ENCODE measurements around the gene S100A8. TPM values are rescaled to one million over a fixed set of nuclear protein-coding genes. Genes with fewer than 3 reads are reported as not detected.

S100A8 gene
- total RNA-seq, 2 donors from 2014 or later: 1.8 TPM; not detected in 1

DNA sequence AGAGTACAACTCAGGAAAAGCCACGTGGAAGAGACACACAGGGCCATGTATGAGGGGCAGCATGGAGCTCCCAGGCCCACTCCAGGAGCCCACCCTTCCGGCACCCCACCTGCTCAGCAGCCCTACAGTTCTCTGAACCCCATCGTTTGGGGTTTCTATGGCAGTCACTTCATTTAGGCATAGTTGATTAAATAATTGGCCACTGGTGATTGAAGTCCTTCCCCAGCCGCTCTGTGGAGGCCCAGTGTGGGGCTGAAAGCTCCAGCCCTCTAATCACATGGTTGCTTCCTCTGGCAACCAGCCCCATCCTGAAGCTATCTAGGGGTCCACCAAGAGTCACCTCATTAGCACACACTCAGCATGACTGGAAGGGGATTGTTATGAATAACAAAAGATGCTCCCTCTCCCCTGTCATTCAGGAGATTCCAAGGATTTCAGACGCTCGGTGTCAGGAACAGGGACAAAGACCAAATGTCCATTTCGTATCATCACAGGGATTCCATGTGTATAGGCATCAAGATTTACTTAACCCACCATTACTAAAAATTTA is 13.3 kb upstream of the S100A8 start:
- no peaks in the 10 kb centered on the region for H3K36me3 ChIP-seq (replicated peaks in 1 of 2; ENCODE audit: insufficient read depth in 1 of 2, low read depth in 2 of 2)
- intact Hi-C loops (cut with DNase I): no loop called here
- H3K27me3 ChIP-seq: no peaks in the 10 kb centered on the region
- H3K27ac ChIP-seq: no peak overlapping the region
- no peaks in the 10 kb centered on the region for H3K9me3 ChIP-seq
- H3K4me1 ChIP-seq: no peaks in the 10 kb centered on the region
- 62 to 77% methylated on average over 6 to 7 of the region's 7 CpGs for WGBS, 2 donors
- DNase-seq (no peak), ATAC-seq (no peak)
- TF ChIP-seq, protein P1, sequence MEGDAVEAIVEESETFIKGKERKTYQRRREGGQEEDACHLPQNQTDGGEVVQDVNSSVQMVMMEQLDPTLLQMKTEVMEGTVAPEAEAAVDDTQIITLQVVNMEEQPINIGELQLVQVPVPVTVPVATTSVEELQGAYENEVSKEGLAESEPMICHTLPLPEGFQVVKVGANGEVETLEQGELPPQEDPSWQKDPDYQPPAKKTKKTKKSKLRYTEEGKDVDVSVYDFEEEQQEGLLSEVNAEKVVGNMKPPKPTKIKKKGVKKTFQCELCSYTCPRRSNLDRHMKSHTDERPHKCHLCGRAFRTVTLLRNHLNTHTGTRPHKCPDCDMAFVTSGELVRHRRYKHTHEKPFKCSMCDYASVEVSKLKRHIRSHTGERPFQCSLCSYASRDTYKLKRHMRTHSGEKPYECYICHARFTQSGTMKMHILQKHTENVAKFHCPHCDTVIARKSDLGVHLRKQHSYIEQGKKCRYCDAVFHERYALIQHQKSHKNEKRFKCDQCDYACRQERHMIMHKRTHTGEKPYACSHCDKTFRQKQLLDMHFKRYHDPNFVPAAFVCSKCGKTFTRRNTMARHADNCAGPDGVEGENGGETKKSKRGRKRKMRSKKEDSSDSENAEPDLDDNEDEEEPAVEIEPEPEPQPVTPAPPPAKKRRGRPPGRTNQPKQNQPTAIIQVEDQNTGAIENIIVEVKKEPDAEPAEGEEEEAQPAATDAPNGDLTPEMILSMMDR (IDR thresholded peaks at IDR 0.05): no peak
- TF ChIP-seq POLR2A (IDR thresholded peaks at IDR 0.05): no peak
- H3K4me3 ChIP-seq: no peak overlapping the region

- H3K4me3 ChIP-seq: no peak overlapping the region
- no peaks in the 10 kb centered on the region for H3K9me3 ChIP-seq
- no peaks in the 10 kb centered on the region for H3K36me3 ChIP-seq (replicated peaks in 1 of 2; ENCODE audit: insufficient read depth in 1 of 2, low read depth in 2 of 2)
- WGBS, 2 donors: 62 to 66% methylated on average over 11 of the region's 11 CpGs
- TF ChIP-seq POLR2A (IDR thresholded peaks at IDR 0.05): no peak
- TF ChIP-seq, protein P1 (IDR thresholded peaks at IDR 0.05): no peak
- intact Hi-C loops (cut with DNase I): no loop called here
- no peaks in the 10 kb centered on the region for H3K27me3 ChIP-seq
- H3K4me1 ChIP-seq: no peaks in the 10 kb centered on the region
- DNase-seq (no peak), ATAC-seq (no peak)
- no peak overlapping the region for H3K27ac ChIP-seq
Measured at GRCh38 chr1:153403421-153404085, 12.7 kb upstream of the S100A8 start.

GRCh38 chr1:153402226-153402625 is 11.4 kb upstream of the S100A8 start:
- Histone ChIP-seq H3K9me3 (no peaks in the 10 kb centered on the region), H3K4me3 (no peak overlapping the region), H3K27ac (no peak overlapping the region), H3K4me1 (no peaks in the 10 kb centered on the region), H3K27me3 (no peaks in the 10 kb centered on the region), H3K36me3 (replicated peaks in 1 of 2; ENCODE audit: insufficient read depth in 1 of 2, low read depth in 2 of 2) (no peaks in the 10 kb centered on the region)
- WGBS, 2 donors: 47 to 56% methylated on average over 2 of the region's 2 CpGs
- intact Hi-C loops (cut with DNase I): no loop called here
- DNase-seq (no peak), ATAC-seq (no peak)
- TF ChIP-seq, protein P1 (IDR thresholded peaks at IDR 0.05): no peak
- no peak for TF ChIP-seq POLR2A (IDR thresholded peaks at IDR 0.05)

DNA sequence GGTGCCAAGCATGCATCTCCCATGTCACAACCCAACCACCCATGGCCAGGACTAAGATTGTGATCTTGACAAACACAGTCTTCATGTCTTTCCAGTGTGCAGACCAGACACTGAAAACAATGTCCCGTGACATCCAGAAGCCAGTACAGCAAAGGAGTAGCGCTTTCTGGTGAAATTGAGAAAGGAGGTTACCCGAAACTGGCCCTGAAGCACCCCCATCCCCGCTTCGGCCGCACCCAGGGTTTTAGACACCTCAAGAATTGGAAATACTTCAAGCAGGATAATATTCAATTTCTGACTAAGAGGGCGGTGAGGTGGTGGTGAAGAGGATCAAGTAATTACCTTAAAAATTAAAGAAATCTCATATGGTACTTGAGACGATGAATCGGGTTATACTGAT is 10.6 kb upstream of the S100A8 start:
- no peak for TF ChIP-seq POLR2A (IDR thresholded peaks at IDR 0.05)
- TF ChIP-seq, protein P1 (IDR thresholded peaks at IDR 0.05): no peak
- ATAC-seq: no peak
- no peaks in the 10 kb centered on the region for H3K36me3 ChIP-seq (replicated peaks in 1 of 2; ENCODE audit: insufficient read depth in 1 of 2, low read depth in 2 of 2)
- H3K4me3 ChIP-seq: no peak overlapping the region
- H3K9me3 ChIP-seq: no peaks in the 10 kb centered on the region
- intact Hi-C loops (cut with DNase I): no loop called here
- 72 to 75% methylated on average over 9 of the region's 9 CpGs for WGBS, 2 donors
- no peaks in the 10 kb centered on the region for H3K27me3 ChIP-seq
- H3K27ac ChIP-seq: no peak overlapping the region
- H3K4me1 ChIP-seq: no peaks in the 10 kb centered on the region
- DNase-seq: no peak

- no peak for ATAC-seq
- DNase-seq: no peak
- Histone ChIP-seq H3K36me3 (replicated peaks in 1 of 2; ENCODE audit: insufficient read depth in 1 of 2, low read depth in 2 of 2) (no peaks in the 10 kb centered on the region), H3K27me3 (no peaks in the 10 kb centered on the region), H3K4me3 (no peak overlapping the region), H3K9me3 (no peaks in the 10 kb centered on the region), H3K27ac (no peak overlapping the region), H3K4me1 (no peaks in the 10 kb centered on the region)
- 34 to 58% methylated on average over 4 to 5 of the region's 5 CpGs for WGBS, 2 donors
- no peak for TF ChIP-seq POLR2A (IDR thresholded peaks at IDR 0.05)
- intact Hi-C loops (cut with DNase I): no loop called here
Measured at GRCh38 chr1:153400244-153400643, 9.4 kb upstream of the S100A8 start.

Measured in body of pancreas (tissue), 4 donors.